ENCODE results near the gene HHIPL1. TPM values are rescaled to one million over a fixed set of nuclear protein-coding genes. Genes with fewer than 3 reads are reported as not detected.

HHIPL1 gene
- total and polyA plus RNA-seq, 2 of the 8 experiments (the other 6 are each of a cell fraction or from before 2014, with no cell fraction given): 1.5 to 2.6 TPM

GRCh38 chr14:99721792-99722516 lies 77.0 kb downstream of the HHIPL1 start (continued):
- TF ChIP-seq, protein P1, sequence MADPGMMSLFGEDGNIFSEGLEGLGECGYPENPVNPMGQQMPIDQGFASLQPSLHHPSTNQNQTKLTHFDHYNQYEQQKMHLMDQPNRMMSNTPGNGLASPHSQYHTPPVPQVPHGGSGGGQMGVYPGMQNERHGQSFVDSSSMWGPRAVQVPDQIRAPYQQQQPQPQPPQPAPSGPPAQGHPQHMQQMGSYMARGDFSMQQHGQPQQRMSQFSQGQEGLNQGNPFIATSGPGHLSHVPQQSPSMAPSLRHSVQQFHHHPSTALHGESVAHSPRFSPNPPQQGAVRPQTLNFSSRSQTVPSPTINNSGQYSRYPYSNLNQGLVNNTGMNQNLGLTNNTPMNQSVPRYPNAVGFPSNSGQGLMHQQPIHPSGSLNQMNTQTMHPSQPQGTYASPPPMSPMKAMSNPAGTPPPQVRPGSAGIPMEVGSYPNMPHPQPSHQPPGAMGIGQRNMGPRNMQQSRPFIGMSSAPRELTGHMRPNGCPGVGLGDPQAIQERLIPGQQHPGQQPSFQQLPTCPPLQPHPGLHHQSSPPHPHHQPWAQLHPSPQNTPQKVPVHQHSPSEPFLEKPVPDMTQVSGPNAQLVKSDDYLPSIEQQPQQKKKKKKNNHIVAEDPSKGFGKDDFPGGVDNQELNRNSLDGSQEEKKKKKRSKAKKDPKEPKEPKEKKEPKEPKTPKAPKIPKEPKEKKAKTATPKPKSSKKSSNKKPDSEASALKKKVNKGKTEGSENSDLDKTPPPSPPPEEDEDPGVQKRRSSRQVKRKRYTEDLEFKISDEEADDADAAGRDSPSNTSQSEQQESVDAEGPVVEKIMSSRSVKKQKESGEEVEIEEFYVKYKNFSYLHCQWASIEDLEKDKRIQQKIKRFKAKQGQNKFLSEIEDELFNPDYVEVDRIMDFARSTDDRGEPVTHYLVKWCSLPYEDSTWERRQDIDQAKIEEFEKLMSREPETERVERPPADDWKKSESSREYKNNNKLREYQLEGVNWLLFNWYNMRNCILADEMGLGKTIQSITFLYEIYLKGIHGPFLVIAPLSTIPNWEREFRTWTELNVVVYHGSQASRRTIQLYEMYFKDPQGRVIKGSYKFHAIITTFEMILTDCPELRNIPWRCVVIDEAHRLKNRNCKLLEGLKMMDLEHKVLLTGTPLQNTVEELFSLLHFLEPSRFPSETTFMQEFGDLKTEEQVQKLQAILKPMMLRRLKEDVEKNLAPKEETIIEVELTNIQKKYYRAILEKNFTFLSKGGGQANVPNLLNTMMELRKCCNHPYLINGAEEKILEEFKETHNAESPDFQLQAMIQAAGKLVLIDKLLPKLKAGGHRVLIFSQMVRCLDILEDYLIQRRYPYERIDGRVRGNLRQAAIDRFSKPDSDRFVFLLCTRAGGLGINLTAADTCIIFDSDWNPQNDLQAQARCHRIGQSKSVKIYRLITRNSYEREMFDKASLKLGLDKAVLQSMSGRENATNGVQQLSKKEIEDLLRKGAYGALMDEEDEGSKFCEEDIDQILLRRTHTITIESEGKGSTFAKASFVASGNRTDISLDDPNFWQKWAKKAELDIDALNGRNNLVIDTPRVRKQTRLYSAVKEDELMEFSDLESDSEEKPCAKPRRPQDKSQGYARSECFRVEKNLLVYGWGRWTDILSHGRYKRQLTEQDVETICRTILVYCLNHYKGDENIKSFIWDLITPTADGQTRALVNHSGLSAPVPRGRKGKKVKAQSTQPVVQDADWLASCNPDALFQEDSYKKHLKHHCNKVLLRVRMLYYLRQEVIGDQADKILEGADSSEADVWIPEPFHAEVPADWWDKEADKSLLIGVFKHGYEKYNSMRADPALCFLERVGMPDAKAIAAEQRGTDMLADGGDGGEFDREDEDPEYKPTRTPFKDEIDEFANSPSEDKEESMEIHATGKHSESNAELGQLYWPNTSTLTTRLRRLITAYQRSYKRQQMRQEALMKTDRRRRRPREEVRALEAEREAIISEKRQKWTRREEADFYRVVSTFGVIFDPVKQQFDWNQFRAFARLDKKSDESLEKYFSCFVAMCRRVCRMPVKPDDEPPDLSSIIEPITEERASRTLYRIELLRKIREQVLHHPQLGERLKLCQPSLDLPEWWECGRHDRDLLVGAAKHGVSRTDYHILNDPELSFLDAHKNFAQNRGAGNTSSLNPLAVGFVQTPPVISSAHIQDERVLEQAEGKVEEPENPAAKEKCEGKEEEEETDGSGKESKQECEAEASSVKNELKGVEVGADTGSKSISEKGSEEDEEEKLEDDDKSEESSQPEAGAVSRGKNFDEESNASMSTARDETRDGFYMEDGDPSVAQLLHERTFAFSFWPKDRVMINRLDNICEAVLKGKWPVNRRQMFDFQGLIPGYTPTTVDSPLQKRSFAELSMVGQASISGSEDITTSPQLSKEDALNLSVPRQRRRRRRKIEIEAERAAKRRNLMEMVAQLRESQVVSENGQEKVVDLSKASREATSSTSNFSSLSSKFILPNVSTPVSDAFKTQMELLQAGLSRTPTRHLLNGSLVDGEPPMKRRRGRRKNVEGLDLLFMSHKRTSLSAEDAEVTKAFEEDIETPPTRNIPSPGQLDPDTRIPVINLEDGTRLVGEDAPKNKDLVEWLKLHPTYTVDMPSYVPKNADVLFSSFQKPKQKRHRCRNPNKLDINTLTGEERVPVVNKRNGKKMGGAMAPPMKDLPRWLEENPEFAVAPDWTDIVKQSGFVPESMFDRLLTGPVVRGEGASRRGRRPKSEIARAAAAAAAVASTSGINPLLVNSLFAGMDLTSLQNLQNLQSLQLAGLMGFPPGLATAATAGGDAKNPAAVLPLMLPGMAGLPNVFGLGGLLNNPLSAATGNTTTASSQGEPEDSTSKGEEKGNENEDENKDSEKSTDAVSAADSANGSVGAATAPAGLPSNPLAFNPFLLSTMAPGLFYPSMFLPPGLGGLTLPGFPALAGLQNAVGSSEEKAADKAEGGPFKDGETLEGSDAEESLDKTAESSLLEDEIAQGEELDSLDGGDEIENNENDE (IDR thresholded peaks at IDR 0.05; ENCODE audit: insufficient replicate concordance, low read length): no peak

Data from H1 (cell line).